ENCODE results near the gene EMILIN1. TPM values are rescaled to one million over a fixed set of nuclear protein-coding genes. Genes with fewer than 3 reads are reported as not detected.

EMILIN1 gene
- polyA plus RNA-seq (ENCODE audit: insufficient read length), result 61.4 TPM

DNA sequence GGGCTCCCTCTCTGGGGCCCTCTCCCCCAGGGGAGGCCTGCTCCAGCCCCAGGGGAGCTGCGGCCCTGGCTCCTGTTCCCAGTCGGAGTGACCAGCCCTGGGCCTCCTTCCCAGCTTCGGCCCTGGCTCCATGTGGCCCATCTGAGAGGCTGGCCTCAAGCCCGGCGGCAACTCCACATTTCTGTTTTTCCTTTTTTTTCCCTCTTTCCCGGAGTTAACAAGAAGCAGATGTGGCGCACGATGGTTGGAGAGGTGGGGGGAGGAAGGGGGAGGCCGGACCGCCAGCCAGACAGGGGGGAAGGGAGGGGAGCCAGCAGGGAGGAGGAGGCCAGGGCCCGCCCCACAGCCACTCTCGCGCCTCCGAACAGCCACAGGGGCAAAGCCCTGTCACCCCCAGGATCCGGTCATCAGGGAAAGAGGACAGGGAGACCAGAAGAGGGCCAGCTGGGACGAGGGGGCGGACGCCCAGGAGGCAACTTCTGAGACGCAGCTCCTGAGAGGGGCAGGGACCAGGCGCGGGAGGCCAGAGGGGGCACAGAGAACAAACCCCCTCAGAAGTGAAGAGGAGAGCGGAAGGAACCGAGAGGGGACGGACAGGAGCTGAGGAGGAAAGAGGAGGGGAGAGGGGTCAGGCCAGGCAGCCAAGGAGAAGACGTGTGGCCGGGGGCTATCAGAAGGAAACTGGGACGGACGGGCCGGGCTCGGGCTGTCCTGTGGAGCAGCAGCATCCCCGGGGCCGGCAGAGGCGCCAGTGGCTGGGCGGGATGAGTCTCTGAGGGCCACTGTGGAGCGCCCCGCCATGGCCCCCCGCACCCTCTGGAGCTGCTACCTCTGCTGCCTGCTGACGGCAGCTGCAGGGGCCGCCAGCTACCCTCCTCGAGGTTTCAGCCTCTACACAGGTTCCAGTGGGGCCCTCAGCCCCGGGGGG lies at the start of gene EMILIN1:
Gene EMILIN1, plus strand, starts transcription at position 349 of the 928 bp plus-strand sequence. Its CDS starts 451 bp downstream, at position 800.
- peak; percentile 90 for DNase-seq (ENCODE audit: low read depth)

DNA sequence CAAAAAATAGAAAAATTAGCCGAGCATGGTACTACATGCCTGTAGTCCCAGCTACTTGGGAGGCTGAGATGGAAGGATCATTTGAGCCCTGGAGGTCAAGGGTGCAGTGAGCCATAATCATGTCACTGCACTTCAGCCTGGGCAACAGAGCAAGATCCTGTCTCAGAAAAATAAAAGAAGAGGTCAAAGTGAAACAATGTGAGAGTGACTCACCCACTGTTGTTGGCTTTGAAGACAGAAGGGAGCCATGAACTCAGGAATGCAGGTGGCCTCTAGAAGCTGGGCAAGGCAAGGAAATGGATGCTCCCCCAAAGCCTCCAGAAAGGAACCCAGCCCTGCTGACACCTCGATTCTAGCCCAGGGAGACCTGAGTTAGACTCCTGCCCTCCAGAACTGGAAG lies 49.4 kb upstream of the EMILIN1 start:
- no peak for DNase-seq (ENCODE audit: low read depth)

DNA sequence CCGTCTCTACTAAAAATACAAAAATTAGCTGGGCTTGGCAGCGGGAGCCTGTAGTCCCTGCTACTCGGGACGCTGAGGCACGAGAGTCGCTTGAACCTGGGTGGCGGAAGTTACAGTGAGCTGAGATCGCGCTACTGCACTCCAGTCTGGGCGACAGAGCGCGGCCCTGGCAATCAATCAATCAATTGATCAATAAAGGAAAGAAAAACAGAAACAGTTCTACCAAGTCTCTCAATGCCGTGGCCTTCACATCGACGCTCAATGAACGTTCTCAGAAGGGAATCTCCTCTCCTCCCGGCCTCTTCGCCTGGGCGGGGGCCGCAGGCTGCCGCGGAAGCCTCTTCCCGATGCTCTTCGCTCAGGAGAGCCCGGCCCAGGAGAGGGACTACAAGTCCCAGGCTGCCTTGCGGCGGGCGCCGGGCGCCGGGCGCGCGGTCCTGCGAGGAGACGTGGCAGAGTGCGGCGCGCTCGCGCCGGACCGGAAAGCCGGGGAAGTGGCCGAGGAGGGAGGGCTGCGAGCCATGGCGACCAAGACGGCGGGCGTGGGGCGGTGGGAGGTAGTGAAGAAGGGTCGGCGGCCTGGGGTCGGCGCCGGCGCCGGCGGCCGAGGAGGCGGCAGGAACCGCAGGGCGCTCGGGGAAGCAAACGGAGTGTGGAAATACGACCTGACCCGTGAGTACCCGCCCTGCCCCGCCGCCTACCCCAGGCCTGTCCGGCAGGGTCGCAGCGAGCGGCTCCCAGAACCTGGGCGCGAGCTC lies 45.7 kb upstream of the EMILIN1 start, which contains the start of gene TMEM214:
Gene TMEM214, plus strand, starts transcription at position 471 of the 758 bp plus-strand sequence. Its CDS starts 51 bp downstream, at position 522.
- DNase-seq (ENCODE audit: low read depth), result peak; percentile 83

DNA sequence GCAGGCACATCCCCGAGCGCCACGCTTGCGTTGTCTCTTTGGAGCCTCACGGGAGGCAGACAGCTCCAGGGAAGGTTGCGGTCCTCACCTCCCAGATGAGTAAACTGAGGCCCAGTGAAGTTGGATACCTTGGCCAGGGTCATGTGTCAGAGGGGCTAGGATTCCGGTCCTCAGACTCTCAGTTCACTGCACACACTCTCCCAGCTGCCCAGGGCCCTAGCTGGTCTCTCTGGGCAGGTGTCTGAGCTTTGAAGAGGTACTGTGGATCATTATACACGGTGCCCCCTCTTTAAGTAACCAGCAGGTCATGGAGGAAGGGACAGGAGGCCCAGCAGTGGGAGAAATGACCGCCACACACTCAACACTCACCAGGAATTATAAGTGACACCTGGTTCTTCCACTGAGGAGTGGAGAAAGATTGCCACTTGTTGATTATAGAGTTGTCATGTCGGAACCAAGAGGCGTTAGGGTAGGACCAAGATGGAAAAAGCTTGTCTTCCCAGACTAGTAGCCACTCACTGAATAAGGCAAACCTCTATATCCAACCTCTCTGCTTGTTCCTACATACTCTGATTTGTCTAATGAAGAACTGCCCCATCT lies 45.1 kb upstream of the EMILIN1 start:
- DNase-seq (ENCODE audit: low read depth), result no peak

DNA sequence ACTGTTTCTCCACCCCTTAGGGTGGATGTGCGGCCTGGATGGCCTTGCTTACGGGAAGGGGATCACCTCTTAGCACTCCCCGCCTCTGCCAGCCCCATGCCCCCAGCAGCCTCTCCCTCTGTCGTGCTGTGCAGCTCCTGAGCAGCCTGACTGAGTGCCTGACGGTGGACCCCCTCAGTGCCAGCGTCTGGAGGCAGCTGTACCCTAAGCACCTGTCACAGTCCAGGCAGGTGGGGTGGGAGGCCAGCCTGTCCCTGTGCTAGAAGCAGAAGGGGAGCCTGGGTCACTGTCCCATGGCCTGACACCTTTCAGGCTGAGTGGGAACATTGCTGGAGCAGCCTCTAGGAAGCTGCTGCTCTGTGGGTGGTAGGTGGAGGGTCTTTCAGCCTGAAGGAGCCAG lies 40.4 kb upstream of the EMILIN1 start:
- no peak for DNase-seq (ENCODE audit: low read depth)

DNA sequence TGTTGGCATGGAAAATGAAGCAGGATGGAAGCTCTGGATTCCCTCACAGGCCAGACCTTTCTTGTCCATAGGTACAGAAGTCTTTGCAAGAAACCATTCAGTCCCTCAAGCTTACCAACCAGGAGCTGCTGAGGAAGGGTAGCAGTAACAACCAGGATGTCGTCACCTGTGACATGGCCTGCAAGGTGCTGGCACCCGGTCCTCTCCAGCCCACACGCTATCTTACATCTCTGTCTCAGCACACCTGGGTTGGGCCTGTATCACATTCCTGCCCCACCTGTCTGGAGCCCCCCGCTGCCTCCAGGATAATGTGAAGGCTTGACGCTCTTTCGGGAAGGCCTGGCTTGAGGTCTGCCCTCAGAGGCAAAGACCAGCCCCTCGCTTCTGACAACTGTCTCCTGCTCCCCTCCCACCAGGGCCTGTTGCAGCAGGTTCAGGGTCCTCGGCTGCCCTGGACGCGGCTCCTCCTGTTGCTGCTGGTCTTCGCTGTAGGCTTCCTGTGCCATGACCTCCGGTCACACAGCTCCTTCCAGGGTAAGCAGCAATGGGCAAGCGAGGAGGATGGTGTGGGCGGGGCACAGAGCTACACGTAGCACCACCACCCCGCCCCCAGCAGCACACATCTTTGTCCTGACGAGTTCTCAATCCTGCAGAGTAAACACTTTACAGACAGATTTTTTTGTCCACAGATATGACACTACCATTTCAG lies 39.6 kb upstream of the EMILIN1 start:
- no peak for DNase-seq (ENCODE audit: low read depth)

DNA sequence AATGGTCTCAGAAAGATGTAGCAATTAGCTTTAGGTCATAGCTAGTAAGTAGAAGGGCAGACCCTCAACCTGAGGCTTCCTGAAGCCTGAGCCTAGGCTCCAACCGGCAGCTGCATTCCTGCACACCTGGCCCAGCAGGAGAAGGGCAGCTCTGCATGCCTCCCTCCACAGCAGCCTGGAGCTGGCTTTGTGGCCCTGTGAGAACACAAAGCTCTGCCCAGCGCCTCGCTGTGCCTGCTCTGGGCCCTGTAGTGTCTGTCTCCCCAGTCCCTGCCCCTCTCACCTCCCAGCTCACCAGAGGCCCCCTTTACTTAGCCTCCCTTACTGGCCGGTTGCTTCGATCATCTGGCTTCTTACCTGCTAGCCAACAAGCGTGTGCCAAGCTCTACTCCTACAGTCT lies 39.0 kb upstream of the EMILIN1 start:
- DNase-seq (ENCODE audit: low read depth), result no peak

DNA sequence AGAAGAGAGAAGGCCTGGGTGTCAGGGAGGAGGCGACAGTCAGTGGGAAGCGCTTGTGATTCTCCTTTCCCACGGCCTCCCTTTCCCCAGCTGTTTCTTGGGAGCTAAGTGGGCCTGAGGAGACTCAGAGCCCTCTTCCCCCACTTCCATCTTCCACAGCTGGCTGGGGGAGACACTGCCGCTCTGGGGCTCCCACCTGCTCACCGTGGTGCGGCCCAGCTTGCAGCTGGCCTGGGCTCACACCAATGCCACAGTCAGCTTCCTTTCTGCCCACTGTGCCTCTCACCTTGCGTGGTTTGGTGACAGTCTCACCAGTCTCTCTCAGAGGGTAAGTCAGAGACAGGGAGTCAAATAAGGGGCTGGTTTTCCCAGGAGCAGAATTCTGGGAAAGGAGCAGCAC lies 38.5 kb upstream of the EMILIN1 start:
- DNase-seq (ENCODE audit: low read depth), result no peak

DNA sequence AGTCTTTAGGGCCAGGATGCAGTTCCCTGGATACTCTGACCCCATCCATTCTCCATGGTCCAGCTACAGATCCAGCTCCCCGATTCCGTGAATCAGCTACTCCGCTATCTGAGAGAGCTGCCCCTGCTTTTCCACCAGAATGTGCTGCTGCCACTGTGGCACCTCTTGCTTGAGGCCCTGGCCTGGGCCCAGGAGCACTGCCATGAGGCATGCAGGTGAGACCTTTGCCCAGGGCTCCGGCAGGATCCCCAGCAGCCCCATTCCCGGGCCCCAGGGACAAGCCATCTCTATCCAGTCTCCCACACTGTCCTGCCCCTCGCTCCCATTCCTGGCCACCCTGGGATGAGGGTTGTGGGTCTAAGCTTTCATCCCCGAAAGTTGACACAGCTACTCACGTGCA lies 38.1 kb upstream of the EMILIN1 start:
- DNase-seq (ENCODE audit: low read depth), result no peak

DNA sequence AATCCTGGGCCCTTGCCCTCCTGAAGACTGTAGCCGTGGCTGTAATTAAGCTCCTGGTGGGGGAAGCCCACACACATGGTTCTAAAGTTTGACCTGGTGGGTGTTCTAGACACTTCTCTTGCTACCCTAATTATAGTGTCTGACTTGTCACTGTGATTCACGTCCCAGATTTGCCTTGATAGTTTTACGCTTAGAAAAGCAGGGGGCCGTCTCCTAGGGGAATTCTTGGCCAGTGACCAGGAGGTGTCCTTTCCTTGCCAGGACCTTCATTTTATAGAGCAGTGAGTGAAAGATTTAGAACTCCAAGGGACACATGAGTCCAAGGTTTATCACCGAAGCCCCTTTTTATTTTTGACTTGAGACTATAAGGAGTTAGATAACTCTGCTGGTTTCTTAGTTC lies 36.7 kb upstream of the EMILIN1 start:
- DNase-seq (ENCODE audit: low read depth), result no peak

DNA sequence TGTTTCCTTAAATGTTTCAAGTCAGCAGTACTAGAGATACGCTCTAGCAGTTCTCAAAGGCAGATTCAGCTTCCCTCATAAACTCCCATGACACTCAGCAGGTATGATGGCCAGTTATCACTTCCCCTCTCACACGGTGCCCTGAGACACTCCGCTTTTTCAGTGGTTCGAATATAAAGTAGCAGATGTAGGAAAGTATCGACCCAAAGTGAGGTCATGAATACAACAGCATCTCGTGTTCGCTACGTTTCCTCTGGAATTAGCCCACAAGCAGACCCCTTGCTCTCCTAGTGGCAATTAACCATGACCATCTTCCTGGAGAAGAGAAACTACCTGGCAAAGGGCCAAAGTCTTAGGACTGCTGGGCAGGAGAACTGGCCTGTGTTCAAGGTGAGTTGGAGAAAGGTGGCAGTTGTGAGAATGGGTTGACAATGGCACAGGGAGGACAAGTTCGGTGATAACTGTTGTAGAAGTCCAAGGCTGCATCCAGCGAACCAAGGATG lies 36.2 kb upstream of the EMILIN1 start:
- no peak for DNase-seq (ENCODE audit: low read depth)

DNA sequence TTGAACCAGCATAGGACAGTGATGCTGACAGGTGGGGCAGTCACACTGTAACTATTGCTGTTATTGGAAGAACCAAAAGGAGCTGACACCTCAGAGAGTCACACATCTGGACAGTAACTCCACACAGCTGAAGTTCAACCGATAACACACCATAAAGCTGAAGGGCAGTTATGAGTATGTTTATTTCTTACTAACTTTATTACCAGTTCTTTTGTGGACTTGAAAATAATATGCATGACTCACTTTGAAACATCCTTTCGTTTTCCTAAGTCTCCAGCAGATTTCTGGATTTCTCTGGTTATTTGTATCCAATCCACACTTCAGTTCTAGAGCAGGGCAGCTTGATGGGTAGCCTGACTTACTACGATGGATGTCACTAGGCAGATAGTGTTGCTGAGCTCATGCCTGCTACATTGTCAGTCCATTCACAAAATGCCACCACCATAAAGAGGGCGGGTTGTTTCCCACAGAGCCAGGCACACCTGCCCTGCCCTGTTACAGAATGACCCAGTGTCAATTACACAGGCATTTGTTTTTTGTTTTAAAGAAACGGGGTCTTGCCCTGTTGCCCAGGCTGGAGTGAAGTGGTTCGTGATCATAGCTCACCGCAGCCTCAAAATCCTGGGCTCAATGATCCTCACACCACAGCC lies 35.3 kb upstream of the EMILIN1 start:
- DNase-seq (ENCODE audit: low read depth), result no peak

DNA sequence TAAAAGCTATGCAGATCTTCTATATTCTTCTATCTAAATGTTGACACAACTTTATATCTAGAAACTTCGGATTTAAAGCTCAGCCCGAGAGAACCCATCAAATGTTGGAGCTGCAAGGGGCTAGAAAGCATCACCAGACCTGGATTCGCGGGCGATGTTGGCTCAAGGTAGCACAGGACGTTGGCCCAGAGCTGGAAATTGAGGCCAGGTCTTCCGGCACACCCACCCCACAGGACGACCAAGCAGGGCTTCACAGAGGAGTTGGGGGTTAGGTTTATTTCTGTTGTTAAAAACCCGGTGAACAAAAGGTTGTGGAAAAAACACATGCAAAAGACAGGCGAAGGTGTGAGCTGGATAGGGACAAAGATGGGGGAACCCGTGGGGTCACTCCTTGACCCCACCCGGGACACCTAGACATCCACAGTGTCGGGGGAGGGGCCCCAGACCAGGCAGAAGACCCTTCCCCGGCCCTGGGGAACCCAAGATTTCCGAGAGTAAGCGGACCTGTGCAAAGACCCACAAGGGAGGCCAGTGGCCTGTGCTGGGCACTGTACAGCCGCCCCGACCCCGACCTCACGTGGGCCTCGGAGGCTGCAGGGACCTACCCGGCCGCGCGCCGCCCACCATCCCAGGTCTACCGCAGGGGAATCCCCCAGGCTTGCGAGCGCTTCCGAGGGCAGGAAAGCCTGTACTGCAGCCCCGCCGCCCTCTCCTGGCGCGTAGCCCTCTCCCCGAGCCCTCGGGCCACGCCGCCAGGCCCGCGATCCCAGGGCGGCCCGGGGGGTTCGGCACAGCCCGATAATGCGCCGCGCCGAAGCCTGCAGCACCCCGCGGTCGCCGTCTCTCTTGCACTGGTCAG lies 28.8 kb upstream of the EMILIN1 start:
- DNase-seq (ENCODE audit: low read depth), result no peak

DNA sequence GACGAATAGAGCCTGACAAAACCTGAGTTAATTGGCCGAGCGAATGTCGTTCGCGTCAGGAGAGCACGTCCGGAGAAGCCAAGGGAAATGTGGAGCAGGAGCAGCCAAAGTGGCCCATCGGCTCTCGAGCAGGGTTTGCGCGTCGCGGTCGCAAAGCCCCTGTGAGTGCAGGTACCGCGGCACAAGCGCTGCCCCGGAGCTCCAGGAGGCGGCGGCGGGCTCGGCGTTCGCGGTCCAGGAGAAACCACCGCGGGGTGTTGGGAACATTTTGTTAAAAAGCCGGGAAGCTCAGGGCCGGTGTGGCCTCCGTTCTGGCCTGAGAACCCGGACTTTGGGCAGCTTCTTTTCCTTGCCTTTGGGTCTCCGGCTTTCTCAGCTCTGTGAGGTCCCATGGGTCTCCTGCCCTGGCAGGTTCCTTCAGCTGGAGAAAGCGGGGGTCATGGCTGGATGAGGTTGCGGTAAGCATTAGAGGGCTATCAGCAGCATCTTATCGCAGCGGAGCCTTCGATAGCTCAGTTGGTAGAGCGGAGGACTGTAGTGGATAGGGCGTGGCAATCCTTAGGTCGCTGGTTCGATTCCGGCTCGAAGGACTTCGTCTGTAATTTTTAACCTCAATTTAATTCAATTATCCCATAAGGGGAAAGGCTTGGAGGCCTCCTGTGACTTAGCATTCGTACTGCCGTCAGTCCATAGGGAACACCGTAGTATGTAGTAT lies 28.0 kb upstream of the EMILIN1 start:
- DNase-seq (ENCODE audit: low read depth), result peak; percentile 97

DNA sequence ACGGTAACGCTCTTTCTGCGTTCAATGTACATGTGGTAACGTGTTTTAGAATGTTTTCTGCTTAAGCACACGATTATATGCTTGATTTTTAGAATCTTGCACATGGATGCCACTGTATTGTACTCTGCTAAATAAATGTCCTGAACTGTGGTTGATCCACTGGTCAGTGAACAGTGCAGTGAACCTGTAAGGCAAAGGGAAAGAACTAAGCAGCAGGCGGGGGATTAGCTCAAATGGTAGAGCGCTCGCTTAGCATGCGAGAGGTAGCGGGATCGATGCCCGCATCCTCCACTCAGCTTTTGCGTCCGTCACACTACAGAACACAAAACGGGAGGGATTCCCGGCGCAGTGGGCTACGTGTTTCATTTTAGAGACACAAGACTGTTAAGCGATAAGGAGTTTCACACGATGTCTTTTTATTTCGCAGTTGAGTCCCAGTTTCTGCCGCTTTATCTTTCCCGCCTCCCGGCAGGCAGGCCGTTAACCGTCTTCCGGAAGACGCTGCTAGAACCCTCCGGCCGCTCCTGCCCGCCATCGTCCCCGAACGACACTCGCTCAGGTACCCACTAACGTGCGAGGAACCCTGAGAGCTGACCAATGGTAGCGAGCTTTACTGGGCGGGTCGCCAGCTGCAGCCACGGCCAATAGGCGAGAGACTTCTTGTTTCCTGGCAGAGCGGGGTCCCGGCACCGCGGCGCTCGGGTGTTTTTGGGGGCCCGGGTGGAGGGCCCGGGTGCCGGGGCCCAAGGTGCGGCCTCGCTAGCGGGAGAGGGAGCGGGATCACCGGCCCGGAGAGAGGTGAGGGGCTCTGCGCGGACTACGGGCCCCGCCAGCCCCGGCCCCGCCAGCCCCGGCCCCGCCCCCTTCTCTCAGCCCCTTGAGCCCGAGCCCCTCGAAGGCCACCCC lies 27.2 kb upstream of the EMILIN1 start, which contains the start of gene AGBL5:
Gene AGBL5, plus strand, starts transcription at position 673 of the 906 bp plus-strand sequence. CDS start 1,291 bp downstream, outside the sequence.
- DNase-seq (ENCODE audit: low read depth), result peak; percentile 87

DNA sequence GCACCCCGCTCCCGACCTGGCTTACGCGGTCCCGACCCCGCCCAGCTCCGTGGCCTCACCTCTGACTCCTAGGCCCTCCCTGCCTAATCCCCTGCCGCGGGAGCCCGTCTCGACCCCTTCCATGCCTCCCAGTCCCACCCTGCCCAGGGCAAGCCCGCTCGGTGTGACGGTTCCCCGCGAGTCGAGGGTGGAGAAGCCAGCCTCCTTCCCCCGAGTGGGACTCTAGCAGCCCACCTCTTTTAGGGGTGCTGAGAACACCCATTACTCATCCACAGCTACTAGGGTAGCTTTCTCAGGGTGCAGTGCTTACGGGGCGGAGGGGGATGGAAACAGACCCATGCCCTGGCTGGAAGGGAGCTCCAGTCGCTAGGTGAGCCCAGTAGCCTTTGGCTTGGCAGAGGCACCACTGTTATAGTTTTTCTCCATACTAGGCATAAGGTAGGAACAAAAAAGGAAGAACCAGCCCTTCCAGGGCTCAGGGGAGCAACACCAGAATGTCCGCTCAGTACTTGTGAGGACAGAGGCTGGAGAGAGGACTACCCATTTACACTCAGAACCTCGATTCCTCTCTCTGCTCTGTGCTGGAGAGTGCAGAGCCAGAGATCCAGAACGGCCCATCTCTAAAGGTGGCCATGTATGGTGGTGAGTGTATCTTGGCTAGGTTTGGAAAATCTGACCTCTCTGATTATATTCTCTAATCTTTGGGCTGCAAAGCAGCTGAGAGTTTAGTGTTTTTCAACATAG lies 26.3 kb upstream of the EMILIN1 start:
- no peak for DNase-seq (ENCODE audit: low read depth)

DNA sequence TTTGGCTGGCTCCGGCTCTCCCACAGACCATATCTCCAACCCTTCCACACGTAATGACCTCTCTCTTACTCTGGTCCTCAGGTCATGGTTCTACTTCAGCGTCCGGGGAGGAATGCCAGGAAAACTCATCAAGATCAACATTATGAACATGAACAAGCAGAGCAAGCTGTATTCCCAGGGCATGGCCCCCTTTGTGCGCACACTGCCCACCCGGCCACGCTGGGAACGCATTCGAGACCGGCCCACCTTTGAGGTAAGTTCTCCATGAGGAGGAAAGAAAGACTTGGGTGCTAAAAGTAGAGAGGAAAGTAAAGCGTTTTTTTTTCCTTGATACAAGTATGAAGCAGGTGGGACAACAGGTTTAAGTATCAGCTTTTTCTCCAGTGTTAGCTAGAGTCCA lies 25.1 kb upstream of the EMILIN1 start:
- no peak for DNase-seq (ENCODE audit: low read depth)

Data from forelimb muscle (tissue), 1 donor.